HG03175 (cell line): Measurements from ENCODE around the gene DBN1.
A peak's percentile ranks its signal among the peaks of the same experiment; 100 is the strongest.

Experiments used
- ATAC-seq: cut with Tn5 transposase; IDR thresholded peaks from one replicate; pipeline ENCODE4 v1.9.1; 2021; ENCODE audit warnings: mild to moderate bottlenecking, moderate library complexity; ENCODE audit not compliant: unreplicated experiment

The DBN1 gene

GRCh38 chr5:177505075-177505474, 31.6 kb upstream of the DBN1 start:
- no peak for ATAC-seq

GRCh38 chr5:177504086-177505056, 30.9 kb upstream of the DBN1 start:
- ATAC-seq: no peak

GRCh38 chr5:177503351-177504085, 30.1 kb upstream of the DBN1 start:
- ATAC-seq: no peak

- ATAC-seq: no peak
These were observed 29.5 kb upstream of the DBN1 start for GRCh38 chr5:177502886-177503285.

GRCh38 chr5:177501874-177502678, 28.6 kb upstream of the DBN1 start:
- ATAC-seq: no peak

GRCh38 chr5:177500685-177501522, 27.5 kb upstream of the DBN1 start:
- ATAC-seq: no peak

- ATAC-seq: no peak
These were observed 26.4 kb upstream of the DBN1 start for GRCh38 chr5:177499842-177500241.

GRCh38 chr5:177498013-177498787, 24.8 kb upstream of the DBN1 start:
- peak; percentile 4 for ATAC-seq

GRCh38 chr5:177497292-177498012, 24.0 kb upstream of the DBN1 start, which contains the start of gene PDLIM7:
Gene PDLIM7 (minus strand): TSS chr5:177497604. CDS start chr5:177496512, 1,092 bp downstream.
- peak; percentile 72 for ATAC-seq

GRCh38 chr5:177496727-177497291, 23.4 kb upstream of the DBN1 start:
- no peak for ATAC-seq

- ATAC-seq: no peak
These were observed 22.8 kb upstream of the DBN1 start for GRCh38 chr5:177496070-177496726.

- ATAC-seq: no peak
These were observed 22.0 kb upstream of the DBN1 start for GRCh38 chr5:177495243-177496060.

- ATAC-seq: no peak
These were observed 21.1 kb upstream of the DBN1 start for GRCh38 chr5:177494346-177495195.

GRCh38 chr5:177493795-177494345, 20.4 kb upstream of the DBN1 start:
- ATAC-seq: no peak

GRCh38 chr5:177492841-177493240, 19.4 kb upstream of the DBN1 start:
- no peak for ATAC-seq
